Activated naive CD8-positive, alpha-beta T cell treated with anti-CD3 and anti-CD28 coated beads, Interleukin-2, amount 10 ng/mL, durations not matched to agents 7 days and 5 days (primary cell): ENCODE measurements around the gene OR7D2. TPM values are rescaled to one million over a fixed set of nuclear protein-coding genes. Genes with fewer than 3 reads are reported as not detected.
A peak's percentile ranks its signal among the peaks of the same experiment; 100 is the strongest.
"Not testable (repeated sequence)": the region's sequence is repeated elsewhere in the genome, so short reads cannot be mapped to it uniquely, and the experiment has no call there.

Experiments
- ATAC-seq: fragments of 150-1000 bp; cut with Tn5 transposase; one replicate; pipeline ENCODE4 v1.10.0; 2021; ENCODE audit warnings: low read depth, moderate library complexity
- POLR2A ChIA-PET: fragments of 350-600 bp; sonication (Branson Sonifier 250); formaldehyde crosslinking; loops from one replicate; lab custom pipeline; 2021; ENCODE audit warnings: antibody characterized with exemption; lab: Charles Lee
- DNase-seq: peaks from one replicate; pipeline ENCODE4 v3.0.0; 2021
- H3K27ac Mint-ChIP-seq: one replicate; pipeline ENCODE4 v1.8.0; 2022; ENCODE audit warnings: mild to moderate bottlenecking, mixed read lengths
- H3K27me3 Mint-ChIP-seq: one replicate; pipeline ENCODE4 v1.8.0; 2022; ENCODE audit warnings: mild to moderate bottlenecking, moderate library complexity, mixed read lengths
- H3K36me3 Mint-ChIP-seq: one replicate; pipeline ENCODE4 v1.8.0; 2021; ENCODE audit warnings: mild to moderate bottlenecking, mixed read lengths
- H3K4me1 Mint-ChIP-seq: one replicate; pipeline ENCODE4 v1.8.0; 2021; ENCODE audit warnings: mixed read lengths
- H3K4me3 Mint-ChIP-seq: one replicate; pipeline ENCODE4 v1.8.0; 2022; ENCODE audit warnings: mild to moderate bottlenecking, moderate library complexity, mixed read lengths
- H3K9me3 Mint-ChIP-seq: one replicate; pipeline ENCODE4 v1.8.0; 2021; ENCODE audit warnings: mixed read lengths
- total RNA-seq, 2 experiments: library from RNA; stranded (reverse); gene quantifications; one replicate each; pipeline ENCODE4 v1.2.3, GENCODE V29; 2021

OR7D2 gene
- total RNA-seq, 2 experiments from 2014 or later: not detected

DNA sequence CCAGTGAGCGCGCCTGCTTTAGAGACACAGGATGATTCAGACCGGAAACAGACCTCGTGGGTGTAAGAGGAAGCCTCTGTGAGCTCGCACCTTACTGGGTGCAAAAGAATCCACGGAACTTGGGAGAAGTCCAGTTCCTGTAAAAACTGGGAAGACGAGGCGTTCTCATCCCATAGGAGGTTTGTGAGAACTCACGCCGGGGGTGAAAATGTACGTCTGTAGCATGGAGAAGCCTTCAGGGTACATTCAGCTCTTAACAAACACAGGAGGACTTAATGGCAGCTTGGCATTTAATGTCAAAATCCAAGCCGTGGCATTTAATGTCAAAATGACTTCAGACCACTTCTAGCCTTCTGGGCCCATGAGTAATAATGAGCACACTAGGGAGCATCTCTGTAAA lies 17.4 kb upstream of the OR7D2 start:
- POLR2A ChIA-PET: no interaction called here
- peaks cover 28% of the 10 kb centered on the region for H3K9me3 Mint-ChIP-seq
- H3K27me3 Mint-ChIP-seq: no peaks in the 10 kb centered on the region
- no peak overlapping the region for H3K4me3 Mint-ChIP-seq
- peaks cover 2% of the 10 kb centered on the region for H3K4me1 Mint-ChIP-seq
- peaks cover 94% of the 10 kb centered on the region for H3K36me3 Mint-ChIP-seq
- H3K27ac Mint-ChIP-seq: no peak overlapping the region
- no peak for DNase-seq
- no peak for ATAC-seq

GRCh38 chr19:9165261-9165660 lies 13.5 kb upstream of the OR7D2 start:
- peaks cover 21% of the 10 kb centered on the region for H3K9me3 Mint-ChIP-seq
- no peaks in the 10 kb centered on the region for H3K27me3 Mint-ChIP-seq
- peaks cover 80% of the 10 kb centered on the region for H3K36me3 Mint-ChIP-seq
- H3K27ac Mint-ChIP-seq: no peak overlapping the region
- ATAC-seq (no peak), DNase-seq (no peak)
- POLR2A ChIA-PET: no interaction called here
- H3K4me1 Mint-ChIP-seq: peaks cover 2% of the 10 kb centered on the region
- H3K4me3 Mint-ChIP-seq: no peak overlapping the region

DNA sequence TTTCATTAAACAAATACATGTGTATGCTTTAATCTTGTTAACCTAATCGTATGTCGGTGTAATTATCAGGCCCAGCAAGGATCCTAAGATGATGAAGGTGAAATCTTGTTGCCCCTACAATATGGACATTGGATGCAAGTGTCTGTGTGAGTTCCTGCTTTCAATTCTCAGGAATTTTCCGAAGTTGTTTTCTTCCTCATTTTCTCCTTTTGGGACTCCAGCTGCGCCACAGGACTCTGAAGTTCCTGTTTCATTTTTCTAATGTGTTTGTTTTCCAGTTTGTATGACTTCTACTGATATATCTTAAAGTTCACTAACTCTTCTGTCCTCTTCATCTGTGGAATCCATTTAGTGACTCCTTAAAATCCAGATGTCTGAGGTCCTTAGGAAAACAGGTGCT lies 11.9 kb upstream of the OR7D2 start:
- ATAC-seq: no peak
- Mint-ChIP-seq H3K27ac (no peak overlapping the region), H3K27me3 (no peaks in the 10 kb centered on the region), H3K9me3 (peaks cover 18% of the 10 kb centered on the region), H3K4me1 (peaks cover 2% of the 10 kb centered on the region), H3K4me3 (no peak overlapping the region), H3K36me3 (peaks cover 64% of the 10 kb centered on the region)
- DNase-seq: no peak
- POLR2A ChIA-PET: no interaction called here

DNA sequence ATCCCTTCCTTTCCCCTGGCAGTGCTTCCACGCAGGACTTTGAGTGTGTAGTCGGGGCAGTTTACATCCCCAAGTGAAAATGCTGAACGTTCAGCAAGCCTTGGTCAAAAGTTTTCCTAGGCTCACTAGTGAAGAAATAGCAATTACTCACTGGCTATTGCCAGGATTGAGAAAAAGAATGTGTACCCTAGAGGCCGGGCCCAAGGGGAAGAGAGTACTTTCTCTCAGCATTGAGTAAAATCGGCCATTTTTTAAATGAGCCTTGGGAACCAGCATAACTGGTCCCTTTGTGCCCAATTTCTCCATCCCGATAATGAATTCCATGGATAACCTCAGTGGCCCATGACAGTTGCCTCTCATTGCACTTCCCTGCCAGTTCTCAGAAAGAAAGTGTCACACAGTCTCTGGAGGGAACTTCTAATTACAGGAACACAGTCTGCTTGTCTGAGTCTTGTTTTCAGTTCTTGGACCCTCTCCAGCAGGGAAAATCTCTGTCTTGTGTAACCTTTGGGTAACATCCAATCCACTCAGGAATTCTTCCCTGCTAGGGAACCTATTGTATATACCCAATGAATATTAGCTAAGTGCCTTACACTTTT lies 7.3 kb upstream of the OR7D2 start:
- Mint-ChIP-seq H3K9me3 (peaks cover 5% of the 10 kb centered on the region), H3K4me1 (no peaks in the 10 kb centered on the region), H3K27ac (no peak overlapping the region), H3K4me3 (no peak overlapping the region), H3K27me3 (no peaks in the 10 kb centered on the region), H3K36me3 (peaks cover 22% of the 10 kb centered on the region)
- no peak for DNase-seq
- POLR2A ChIA-PET: interaction anchor here (0.7 kb wide), 1 partner anchor 391 kb away, joined by 4 read pairs; no protein-coding TSS in a partner anchor
- ATAC-seq: no peak

- Mint-ChIP-seq H3K27ac (no peak overlapping the region), H3K36me3 (no peaks in the 10 kb centered on the region), H3K4me1 (no peaks in the 10 kb centered on the region), H3K4me3 (no peak overlapping the region), H3K27me3 (no peaks in the 10 kb centered on the region), H3K9me3 (peaks cover 2% of the 10 kb centered on the region)
- DNase-seq (no peak), ATAC-seq (no peak)
- POLR2A ChIA-PET: no interaction called here
Measured at GRCh38 chr19:9175326-9175725, 3.5 kb upstream of the OR7D2 start.

- POLR2A ChIA-PET: no interaction called here
- peaks cover 2% of the 10 kb centered on the region for H3K9me3 Mint-ChIP-seq
- H3K4me3 Mint-ChIP-seq: no peak overlapping the region
- DNase-seq: no peak
- no peaks in the 10 kb centered on the region for H3K27me3 Mint-ChIP-seq
- H3K27ac Mint-ChIP-seq: no peak overlapping the region
- no peaks in the 10 kb centered on the region for H3K36me3 Mint-ChIP-seq
- no peaks in the 10 kb centered on the region for H3K4me1 Mint-ChIP-seq
- no peak for ATAC-seq
Measured at GRCh38 chr19:9183000-9183399, 4.2 kb downstream of the OR7D2 start.

DNA sequence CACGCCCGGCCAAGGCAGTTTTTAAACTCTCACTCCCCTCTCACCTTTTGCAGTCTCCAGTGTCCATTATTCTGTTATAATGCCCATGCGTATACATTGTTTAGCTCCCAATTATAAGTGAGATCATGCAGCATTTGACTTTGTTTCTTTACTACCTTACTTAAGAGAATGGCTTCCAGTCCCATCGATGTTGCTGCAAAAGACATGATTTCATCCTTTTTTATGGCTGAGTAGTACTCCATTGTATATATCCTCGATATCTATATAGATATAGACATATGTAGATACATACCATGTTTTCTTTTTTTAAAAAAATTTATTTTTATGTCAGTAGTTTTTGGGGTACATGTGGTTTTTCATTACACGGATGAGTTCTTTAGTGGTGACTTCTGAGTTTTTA lies 8.4 kb downstream of the OR7D2 start:
- H3K9me3 Mint-ChIP-seq: peaks cover 9% of the 10 kb centered on the region
- H3K27ac Mint-ChIP-seq: no peak overlapping the region
- H3K4me3 Mint-ChIP-seq: no peak overlapping the region
- DNase-seq (no peak), ATAC-seq (no peak)
- H3K27me3 Mint-ChIP-seq: peaks cover 3% of the 10 kb centered on the region
- POLR2A ChIA-PET: no interaction called here
- H3K4me1 Mint-ChIP-seq: no peaks in the 10 kb centered on the region
- no peaks in the 10 kb centered on the region for H3K36me3 Mint-ChIP-seq

DNA sequence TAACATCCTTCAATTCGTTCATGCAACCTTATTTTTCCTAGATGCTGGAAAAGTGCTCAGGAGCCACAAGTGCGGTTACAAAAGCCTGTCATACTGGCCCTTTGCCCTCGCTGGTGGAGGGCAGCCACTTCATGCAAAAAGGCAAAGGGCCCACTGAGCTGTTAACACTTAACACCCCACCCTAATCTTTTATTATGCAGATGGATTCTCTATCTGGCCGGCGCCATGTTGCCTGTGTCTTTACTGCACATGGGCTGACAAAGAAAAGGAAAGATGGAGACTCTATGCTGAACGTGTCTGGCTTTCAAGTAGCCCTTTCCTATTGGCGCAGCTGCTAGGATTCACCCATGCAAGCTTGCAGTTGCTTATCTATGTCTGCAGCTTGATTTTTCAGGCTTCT lies 10.8 kb downstream of the OR7D2 start:
- POLR2A ChIA-PET: no interaction called here
- Mint-ChIP-seq H3K4me3 (no peak overlapping the region), H3K4me1 (no peaks in the 10 kb centered on the region), H3K27me3 (peaks cover 10% of the 10 kb centered on the region), H3K36me3 (no peaks in the 10 kb centered on the region), H3K9me3 (peaks cover 9% of the 10 kb centered on the region), H3K27ac (no peak overlapping the region)
- no peak for ATAC-seq
- no peak for DNase-seq

GRCh38 chr19:9198044-9198443 lies 19.3 kb downstream of the OR7D2 start:
- H3K4me3 Mint-ChIP-seq, H3K9me3 Mint-ChIP-seq, H3K4me1 Mint-ChIP-seq, ATAC-seq, H3K36me3 Mint-ChIP-seq, DNase-seq, POLR2A ChIA-PET, H3K27ac Mint-ChIP-seq: not testable (repeated sequence)
- peaks cover 11% of the 10 kb centered on the region for H3K27me3 Mint-ChIP-seq

DNA sequence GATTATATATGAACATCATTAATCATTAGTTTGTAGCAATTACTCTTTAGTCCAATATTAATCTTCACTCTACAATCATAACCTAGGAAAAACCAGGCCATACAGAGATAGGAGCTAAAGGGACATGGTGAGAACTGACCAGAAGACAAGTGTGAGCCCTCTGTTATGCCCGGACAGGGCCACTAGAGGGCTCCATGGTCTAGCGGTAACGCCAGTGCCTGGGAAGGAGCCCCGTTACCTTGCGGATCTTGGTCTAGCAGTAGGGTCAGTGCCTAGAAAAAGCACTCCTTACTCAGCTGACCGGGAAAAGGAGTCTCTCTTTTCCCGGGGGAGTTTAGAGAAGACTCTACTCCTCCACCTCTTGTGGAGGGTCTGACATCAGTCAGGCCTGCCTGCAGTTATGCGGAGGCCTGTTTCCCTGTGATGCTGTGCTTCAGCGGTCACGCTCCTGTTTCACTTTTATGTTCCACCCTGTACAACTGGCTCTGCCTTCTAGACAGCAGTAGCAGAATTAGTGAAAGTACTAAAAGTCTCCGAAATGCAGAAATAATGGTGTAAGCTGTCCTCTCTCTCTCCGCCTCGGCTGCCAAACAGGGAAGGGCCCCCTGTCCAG lies 26.8 kb downstream of the OR7D2 start:
- peak overlapping the region; percentile 65 for H3K4me3 Mint-ChIP-seq
- H3K9me3 Mint-ChIP-seq: no peaks in the 10 kb centered on the region
- peak; percentile 72 for DNase-seq
- H3K4me1 Mint-ChIP-seq: peaks cover 1% of the 10 kb centered on the region
- POLR2A ChIA-PET: interaction anchor here (0.6 kb wide), 1 partner anchor 590 kb away, joined by 6 read pairs; no protein-coding TSS in a partner anchor
- H3K27me3 Mint-ChIP-seq: peaks cover 8% of the 10 kb centered on the region
- H3K27ac Mint-ChIP-seq: no peak overlapping the region
- ATAC-seq: peak; percentile 47
- no peaks in the 10 kb centered on the region for H3K36me3 Mint-ChIP-seq

GRCh38 chr19:9219489-9219888 lies 40.7 kb downstream of the OR7D2 start, which contains the start of gene OR7D4:
TSS of gene OR7D4 (minus strand) at chr19:9219589. CDS start at chr19:9214837, 4,752 bp downstream.
- ATAC-seq: no peak
- no peak for DNase-seq
- Mint-ChIP-seq H3K4me1 (no peaks in the 10 kb centered on the region), H3K27ac (no peak within 1 kb of the TSS), H3K36me3 (no peaks in the 10 kb centered on the region), H3K27me3 (no peaks in the 10 kb centered on the region), H3K4me3 (no peak within 1 kb of the TSS), H3K9me3 (peaks cover 7% of the 10 kb centered on the region)
- POLR2A ChIA-PET: no interaction called here

Other genes with a start within 250 kb of the OR7D2 start
- under 1 TPM; 0.03 to 0.09 TPM for gene MUC16, start 168.6 kb upstream of the OR7D2 start, total RNA-seq
- not detected for gene OR1M1, start 91.9 kb upstream of the OR7D2 start, total RNA-seq
- not detected for gene OR7G2, start 71.5 kb upstream of the OR7D2 start, total RNA-seq
- gene OR7G1, start 63.2 kb upstream of the OR7D2 start, total RNA-seq: not detected
- not detected for gene OR7G3, start 52.0 kb upstream of the OR7D2 start, total RNA-seq
- gene ZNF317, start 38.6 kb upstream of the OR7D2 start, total RNA-seq: 10 to 100 TPM; 49.7 to 50.0 TPM
- not detected for gene OR7D4, start 40.6 kb downstream of the OR7D2 start, total RNA-seq
- not detected for gene OR7E24, start 72.0 kb downstream of the OR7D2 start, total RNA-seq
- 10 to 100 TPM; 13.1 to 14.2 TPM for gene ZNF699, start 130.9 kb downstream of the OR7D2 start, total RNA-seq
- 10 to 100 TPM; 29.1 to 29.6 TPM for gene ZNF559, start 145.2 kb downstream of the OR7D2 start, total RNA-seq
- gene ZNF177, start 184.0 kb downstream of the OR7D2 start, total RNA-seq: 1 to 10 TPM; 1.5 to 2.4 TPM